ENCODE measurements around the gene B9D2. TPM values are rescaled to one million over a fixed set of nuclear protein-coding genes. Genes with fewer than 3 reads are reported as not detected.
A peak's percentile ranks its signal among the peaks of the same experiment; 100 is the strongest.

B9D2 gene
- total RNA-seq, 6 experiments from 2014 or later: 1.7 to 4.4 (median 2.6) TPM

GRCh38 chr19:41399525-41399924 lies 35.6 kb upstream of the B9D2 start:
- H3K36me3 ChIP-seq: no peaks in the 10 kb centered on the region
- ATAC-seq (no peak), DNase-seq (no peak)
- H3K4me3 ChIP-seq: no peak overlapping the region
- TF ChIP-seq CTCF (IDR thresholded peaks at IDR 0.05): no peak
- TF ChIP-seq POLR2A (IDR thresholded peaks at IDR 0.05): no peak
- intact Hi-C loops (cut with DNase I): no loop called here
- no peaks in the 10 kb centered on the region for H3K27me3 ChIP-seq
- 86% methylated on average over 2 of the region's 2 CpGs for WGBS (ENCODE audit: insufficient coverage, low coverage, low lambda C conversion rate, missing lambda C conversion rate)
- H3K4me1 ChIP-seq: peaks cover 0 to 28% (median 4%) of the 10 kb centered on the region in 4 donors
- no peak overlapping the region for H3K27ac ChIP-seq
- no peaks in the 10 kb centered on the region for H3K9me3 ChIP-seq

GRCh38 chr19:41399091-41399490 lies 35.1 kb upstream of the B9D2 start:
- no peak overlapping the region for H3K27ac ChIP-seq
- TF ChIP-seq CTCF (IDR thresholded peaks at IDR 0.05) (no peak), POLR2A (IDR thresholded peaks at IDR 0.05) (no peak)
- peaks cover 0 to 28% (median 4%) of the 10 kb centered on the region in 4 donors for H3K4me1 ChIP-seq
- H3K4me3 ChIP-seq: peak overlapping the region in 2 of 3 donors; percentile 95
- DNase-seq (no peak), ATAC-seq (no peak)
- intact Hi-C loops (cut with DNase I): no loop called here
- no peaks in the 10 kb centered on the region for H3K36me3 ChIP-seq
- no peaks in the 10 kb centered on the region for H3K27me3 ChIP-seq
- H3K9me3 ChIP-seq: no peaks in the 10 kb centered on the region
- 91% methylated on average over 3 of the region's 3 CpGs for WGBS (ENCODE audit: insufficient coverage, low coverage, low lambda C conversion rate, missing lambda C conversion rate)

GRCh38 chr19:41398598-41398997 lies 34.6 kb upstream of the B9D2 start:
- TF ChIP-seq POLR2A (IDR thresholded peaks at IDR 0.05) (no peak), CTCF (IDR thresholded peaks at IDR 0.05) (no peak)
- no peak for DNase-seq
- Histone ChIP-seq H3K27me3 (no peaks in the 10 kb centered on the region), H3K9me3 (no peaks in the 10 kb centered on the region), H3K27ac (no peak overlapping the region), H3K4me1 (peaks cover 0 to 28% (median 4%) of the 10 kb centered on the region in 4 donors), H3K36me3 (no peaks in the 10 kb centered on the region), H3K4me3 (peak overlapping the region; percentile 95 to 96 (median 95))
- ATAC-seq: no peak
- WGBS (ENCODE audit: insufficient coverage, low coverage, low lambda C conversion rate, missing lambda C conversion rate): 31% methylated on average over 2 of the region's 3 CpGs
- intact Hi-C loops (cut with DNase I): no loop called here

GRCh38 chr19:41398050-41398418 lies 34.1 kb upstream of the B9D2 start:
- ATAC-seq (no peak), DNase-seq (no peak)
- Histone ChIP-seq H3K27ac (peak overlapping the region; percentile 94 to 97 (median 97)), H3K36me3 (no peaks in the 10 kb centered on the region), H3K4me1 (peaks cover 0 to 23% (median 4%) of the 10 kb centered on the region in 4 donors), H3K9me3 (no peaks in the 10 kb centered on the region), H3K4me3 (peak overlapping the region; percentile 95 to 96 (median 95)), H3K27me3 (no peaks in the 10 kb centered on the region)
- intact Hi-C loops (cut with DNase I): no loop called here
- 0% methylated on average over 5 of the region's 5 CpGs for WGBS (ENCODE audit: insufficient coverage, low coverage, low lambda C conversion rate, missing lambda C conversion rate)
- TF ChIP-seq CTCF (IDR thresholded peaks at IDR 0.05) (no peak), POLR2A (IDR thresholded peaks at IDR 0.05) (no peak)
